Measurements from ENCODE around the gene RAP1GAP. TPM values are rescaled to one million over a fixed set of nuclear protein-coding genes. Genes with fewer than 3 reads are reported as not detected.

RAP1GAP gene
- total and polyA plus RNA-seq, 2 experiments from 2014 or later = 0.41 to 0.97 TPM

- WGBS, 2 experiments (ENCODE audit: low coverage in 1 of 2, low lambda C conversion rate in 2 of 2, missing lambda C conversion rate in 2 of 2) = 21 to 25% methylated on average over 4 of the region's 4 CpGs
- H3K4me3 ChIP-seq = no peak overlapping the region
- DNase-seq = no peak
- H3K9me3 ChIP-seq (ENCODE audit: low read depth) = no peaks in the 10 kb centered on the region
- in situ Hi-C loops (cut with MboI) = loop anchor here (10.0 kb wide), 2 partner anchors 285 to 425 kb away; no protein-coding TSS in a partner anchor
- no peaks in the 10 kb centered on the region for H3K36me3 ChIP-seq (ENCODE audit: low read depth)
- no peaks in the 10 kb centered on the region for H3K4me1 ChIP-seq (ENCODE audit: insufficient read depth)
- no peak overlapping the region for H2AFZ ChIP-seq
- H3K9me2 ChIP-seq (ENCODE audit: insufficient read depth) = no peaks in the 10 kb centered on the region
- H4K20me1 ChIP-seq (ENCODE audit: insufficient read depth) = no peaks in the 10 kb centered on the region
- no peak overlapping the region for H3K4me2 ChIP-seq (ENCODE audit: unreplicated experiment)
- H3K9ac ChIP-seq = no peak overlapping the region
- H3K79me2 ChIP-seq (ENCODE audit: insufficient read depth) = no peaks in the 10 kb centered on the region
- H3K27me3 ChIP-seq (replicated peaks; ENCODE audit: insufficient read depth) = peaks cover 7% of the 10 kb centered on the region
- H3F3A ChIP-seq (ENCODE audit: insufficient read depth) = 0 out of 2 replicates have a peak, but pooled peaks cover under 1% of the 10 kb centered on the region
- TF ChIP-seq EZH2 (IDR thresholded peaks at IDR 0.05; ENCODE audit: insufficient read depth, poor library complexity, severe bottlenecking) = no peak
- no peak for TF ChIP-seq EZH2phosphoT487 (IDR thresholded peaks at IDR 0.05; ENCODE audit: insufficient read depth, low read depth)
- no peak overlapping the region for H3K27ac ChIP-seq
Observed at GRCh38 chr1:21659924-21660326, 9.2 kb downstream of the RAP1GAP start.

GRCh38 chr1:21659099-21659923 lies 9.8 kb downstream of the RAP1GAP start:
- in situ Hi-C loops (cut with MboI) = loop anchor here (10.0 kb wide), 1 partner anchor 285 kb away; no protein-coding TSS in a partner anchor
- no peak overlapping the region for H3K4me2 ChIP-seq (ENCODE audit: unreplicated experiment)
- H3K9ac ChIP-seq = no peak overlapping the region
- no peak overlapping the region for H2AFZ ChIP-seq
- TF ChIP-seq EZH2 (IDR thresholded peaks at IDR 0.05; ENCODE audit: insufficient read depth, poor library complexity, severe bottlenecking) = peak; percentile 39
- no peak for TF ChIP-seq EZH2phosphoT487 (IDR thresholded peaks at IDR 0.05; ENCODE audit: insufficient read depth, low read depth)
- no peaks in the 10 kb centered on the region for H4K20me1 ChIP-seq (ENCODE audit: insufficient read depth)
- H3K4me3 ChIP-seq = peak overlapping the region; percentile 33; the same call in 1 of the 2 replicates
- no peaks in the 10 kb centered on the region for H3K9me2 ChIP-seq (ENCODE audit: insufficient read depth)
- H3K27me3 ChIP-seq (replicated peaks; ENCODE audit: insufficient read depth) = peaks cover 7% of the 10 kb centered on the region
- DNase-seq = peak; percentile 73
- no peak overlapping the region for H3K27ac ChIP-seq
- H3K79me2 ChIP-seq (ENCODE audit: insufficient read depth) = no peaks in the 10 kb centered on the region
- 3 to 4% methylated on average over 57 to 62 of the region's 64 CpGs for WGBS, 2 experiments (ENCODE audit: low coverage in 1 of 2, low lambda C conversion rate in 2 of 2, missing lambda C conversion rate in 2 of 2)
- no peaks in the 10 kb centered on the region for H3K4me1 ChIP-seq (ENCODE audit: insufficient read depth)
- H3K36me3 ChIP-seq (ENCODE audit: low read depth) = no peaks in the 10 kb centered on the region
- no peaks in the 10 kb centered on the region for H3K9me3 ChIP-seq (ENCODE audit: low read depth)
- no peaks in the 10 kb centered on the region for H3F3A ChIP-seq (ENCODE audit: insufficient read depth)

GRCh38 chr1:21657456-21658190 lies 11.5 kb downstream of the RAP1GAP start:
- no peak overlapping the region for H3K4me2 ChIP-seq (ENCODE audit: unreplicated experiment)

GRCh38 chr1:21655748-21656147 lies 13.4 kb downstream of the RAP1GAP start:
- no peak overlapping the region for H3K27ac ChIP-seq
- no peaks in the 10 kb centered on the region for H3F3A ChIP-seq (ENCODE audit: insufficient read depth)
- peaks cover 18% of the 10 kb centered on the region for H3K27me3 ChIP-seq (replicated peaks; ENCODE audit: insufficient read depth)
- TF ChIP-seq EZH2phosphoT487 (IDR thresholded peaks at IDR 0.05; ENCODE audit: insufficient read depth, low read depth) = no peak
- TF ChIP-seq EZH2 (IDR thresholded peaks at IDR 0.05; ENCODE audit: insufficient read depth, poor library complexity, severe bottlenecking) = no peak
- in situ Hi-C loops (cut with MboI) = loop anchor here (10.0 kb wide), 1 partner anchor 281 kb away; no protein-coding TSS in a partner anchor
- H3K9ac ChIP-seq = no peak overlapping the region
- no peak overlapping the region for H3K4me3 ChIP-seq
- no peaks in the 10 kb centered on the region for H4K20me1 ChIP-seq (ENCODE audit: insufficient read depth)
- WGBS, 2 experiments (ENCODE audit: low coverage in 1 of 2, low lambda C conversion rate in 2 of 2, missing lambda C conversion rate in 2 of 2) = 48 to 69% methylated on average over 4 of the region's 4 CpGs
- H3K4me2 ChIP-seq (ENCODE audit: unreplicated experiment) = no peak overlapping the region
- peak; percentile 54 for DNase-seq
- no peaks in the 10 kb centered on the region for H3K4me1 ChIP-seq (ENCODE audit: insufficient read depth)
- H2AFZ ChIP-seq = no peak overlapping the region
- no peaks in the 10 kb centered on the region for H3K36me3 ChIP-seq (ENCODE audit: low read depth)
- H3K79me2 ChIP-seq (ENCODE audit: insufficient read depth) = no peaks in the 10 kb centered on the region
- no peaks in the 10 kb centered on the region for H3K9me3 ChIP-seq (ENCODE audit: low read depth)
- no peaks in the 10 kb centered on the region for H3K9me2 ChIP-seq (ENCODE audit: insufficient read depth)

More at GRCh38 chr1:21657456-21658190, 11.5 kb downstream of the RAP1GAP start:
- Histone ChIP-seq H3K9me3 (ENCODE audit: low read depth) (no peaks in the 10 kb centered on the region), H2AFZ (no peak overlapping the region), H3K4me1 (ENCODE audit: insufficient read depth) (no peaks in the 10 kb centered on the region), H4K20me1 (ENCODE audit: insufficient read depth) (no peaks in the 10 kb centered on the region), H3K79me2 (ENCODE audit: insufficient read depth) (no peaks in the 10 kb centered on the region), H3K9ac (no peak overlapping the region), H3K4me3 (no peak overlapping the region), H3K27me3 (replicated peaks; ENCODE audit: insufficient read depth) (peaks cover 7% of the 10 kb centered on the region), H3K9me2 (ENCODE audit: insufficient read depth) (no peaks in the 10 kb centered on the region), H3F3A (ENCODE audit: insufficient read depth) (no peaks in the 10 kb centered on the region), H3K27ac (no peak overlapping the region), H3K36me3 (ENCODE audit: low read depth) (no peaks in the 10 kb centered on the region)
- 47 to 51% methylated on average over 10 of the region's 10 CpGs for WGBS, 2 experiments (ENCODE audit: low coverage in 1 of 2, low lambda C conversion rate in 2 of 2, missing lambda C conversion rate in 2 of 2)
- in situ Hi-C loops (cut with MboI) = loop anchor here (10.0 kb wide), 1 partner anchor 283 kb away; no protein-coding TSS in a partner anchor
- no peak for TF ChIP-seq EZH2phosphoT487 (IDR thresholded peaks at IDR 0.05; ENCODE audit: insufficient read depth, low read depth)
- no peak for TF ChIP-seq EZH2 (IDR thresholded peaks at IDR 0.05; ENCODE audit: insufficient read depth, poor library complexity, severe bottlenecking)
- DNase-seq = no peak
